Activated naive CD4-positive, alpha-beta T cell treated with Interleukin-2 at 50 U/mL for 16 hours (primary cell): Measurements from ENCODE around the gene KIRREL3.

ENCODE experiments used
- DNase-seq: peaks from one replicate; pipeline ENCODE4 v3.0.0-alpha.2; 2020

Gene KIRREL3

DNA sequence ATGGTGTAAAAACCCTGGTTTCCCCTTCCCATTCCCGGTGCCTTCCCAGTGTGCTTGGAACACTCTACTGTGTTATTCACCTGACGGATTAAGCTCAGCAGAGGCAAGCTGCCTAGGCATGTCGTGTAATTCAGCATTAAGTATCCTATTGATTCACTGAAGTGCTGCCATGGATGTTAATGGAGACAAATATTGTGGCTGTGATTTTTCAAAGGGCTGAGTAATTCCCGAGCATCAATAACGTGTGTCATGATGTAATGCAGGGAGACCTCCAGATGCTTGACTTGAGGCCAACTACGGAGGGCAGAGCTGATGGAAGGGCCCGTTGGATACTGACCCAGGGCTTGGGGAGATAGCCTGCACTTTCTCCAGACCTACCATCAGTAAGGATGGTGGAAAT lies 376.1 kb downstream of the KIRREL3 start:
- no peak for DNase-seq

DNA sequence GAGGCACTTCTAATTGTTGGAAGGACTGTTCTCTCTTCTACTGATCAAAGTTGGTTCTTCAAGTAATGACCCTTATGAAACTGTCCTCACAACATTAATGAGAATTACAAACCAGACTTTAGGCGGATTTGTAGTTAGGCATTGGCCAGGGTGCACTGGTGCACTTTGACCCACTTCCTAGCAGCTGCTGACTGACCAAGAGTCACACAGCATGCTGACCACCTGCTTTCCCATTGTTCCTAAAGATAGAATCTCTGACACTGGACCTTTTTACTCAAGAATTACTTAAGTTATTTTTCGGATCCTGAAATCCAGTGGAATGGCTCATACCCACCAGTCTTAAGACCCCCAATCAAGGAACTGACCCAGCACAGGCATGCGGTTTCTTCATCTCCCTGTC lies 381.1 kb downstream of the KIRREL3 start:
- no peak for DNase-seq

DNA sequence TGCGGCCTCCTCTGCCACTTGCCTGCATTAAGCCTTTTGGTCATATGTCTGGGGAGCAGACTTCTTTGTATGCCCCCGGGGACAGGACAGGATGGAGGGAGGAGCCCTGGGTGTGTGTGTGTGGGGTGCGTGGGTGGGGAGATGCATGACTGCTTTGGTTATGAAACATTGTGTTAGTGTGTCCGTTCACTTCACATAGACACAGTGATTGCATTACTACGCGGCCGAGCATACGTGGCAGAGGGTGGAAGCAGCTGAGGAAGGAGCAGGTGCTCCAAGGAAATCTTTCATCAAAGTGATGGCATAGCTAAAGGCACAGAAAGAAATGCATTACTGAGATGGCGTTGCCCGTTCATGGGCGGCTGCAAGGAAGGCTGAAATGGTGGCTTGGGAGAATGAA lies 384.7 kb downstream of the KIRREL3 start:
- no peak for DNase-seq

DNA sequence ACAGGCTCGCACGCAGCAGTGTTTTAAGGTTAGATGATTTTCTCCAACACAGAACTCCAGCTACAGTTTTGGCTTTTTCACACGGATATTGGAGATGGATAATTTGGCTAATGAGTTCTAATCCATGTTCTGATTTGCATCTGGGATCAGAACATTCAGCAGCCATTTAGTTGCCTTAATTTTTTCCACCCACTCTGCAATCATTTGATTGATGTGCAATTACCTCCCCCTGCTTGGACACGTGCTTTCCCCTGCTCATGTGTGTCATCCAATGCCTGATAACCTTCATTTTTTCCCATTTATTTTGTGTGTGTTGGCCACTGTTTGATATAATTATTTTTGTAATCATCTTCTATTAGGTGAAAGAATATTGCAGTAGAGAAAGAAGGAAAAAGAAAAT lies 387.3 kb downstream of the KIRREL3 start:
- no peak for DNase-seq

DNA sequence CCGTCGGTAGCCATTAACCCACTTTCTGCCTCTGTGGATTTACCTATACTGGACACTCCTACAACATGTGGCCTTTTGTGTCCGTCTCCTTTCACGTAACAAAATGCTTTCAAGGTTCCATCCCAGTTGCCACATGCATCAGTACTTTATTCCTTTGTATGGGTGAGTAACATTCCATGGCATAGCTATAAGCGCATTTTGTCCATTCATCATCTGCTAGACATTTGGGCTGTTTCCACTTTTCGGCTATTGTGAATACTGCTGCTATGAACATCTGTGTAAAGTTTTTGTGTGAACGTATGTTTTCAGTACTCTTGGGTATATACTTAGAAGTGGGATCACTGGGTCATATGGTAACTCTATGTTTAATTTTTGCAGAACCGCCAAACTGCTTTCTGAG lies 387.9 kb downstream of the KIRREL3 start:
- no peak for DNase-seq

DNA sequence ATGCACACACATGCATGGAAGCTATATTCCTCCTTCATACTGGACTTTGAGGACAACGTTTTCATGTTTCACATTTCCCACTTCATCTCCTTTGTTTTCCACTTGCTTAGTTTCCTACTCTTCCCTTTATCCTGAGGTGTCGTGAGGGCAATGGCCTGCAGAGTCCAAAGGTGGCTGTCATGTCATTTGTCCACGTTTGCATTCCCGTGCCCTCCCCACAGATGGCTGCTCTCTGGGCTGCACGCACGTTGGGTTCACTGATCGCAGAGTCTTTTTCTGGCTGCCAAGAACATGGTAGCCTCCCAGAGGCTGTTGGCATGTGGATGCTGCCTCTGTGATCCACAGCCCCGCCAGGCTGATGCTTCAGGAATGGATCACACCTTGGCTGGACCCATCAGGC lies 389.1 kb downstream of the KIRREL3 start:
- no peak for DNase-seq

DNA sequence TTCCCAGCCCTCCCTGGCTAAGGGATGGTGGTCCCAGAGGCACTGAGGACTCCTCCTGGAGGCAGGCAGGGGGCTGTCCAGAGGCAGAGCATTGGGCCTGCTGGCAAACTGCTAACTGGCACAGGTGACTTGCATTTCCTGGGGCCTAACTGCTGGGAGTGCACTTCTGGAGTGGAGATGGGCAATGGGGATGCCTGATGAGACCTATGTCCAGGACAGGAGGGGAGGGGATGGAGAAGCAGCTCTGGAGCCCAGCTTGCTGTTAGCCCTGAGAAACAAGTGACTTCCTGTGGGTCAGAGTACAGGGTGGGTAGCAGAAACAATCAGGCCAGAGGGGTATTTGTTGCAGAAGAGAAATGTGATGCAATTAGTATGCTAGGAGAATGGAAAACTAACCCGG lies 391.9 kb downstream of the KIRREL3 start:
- DNase-seq, result no peak

DNA sequence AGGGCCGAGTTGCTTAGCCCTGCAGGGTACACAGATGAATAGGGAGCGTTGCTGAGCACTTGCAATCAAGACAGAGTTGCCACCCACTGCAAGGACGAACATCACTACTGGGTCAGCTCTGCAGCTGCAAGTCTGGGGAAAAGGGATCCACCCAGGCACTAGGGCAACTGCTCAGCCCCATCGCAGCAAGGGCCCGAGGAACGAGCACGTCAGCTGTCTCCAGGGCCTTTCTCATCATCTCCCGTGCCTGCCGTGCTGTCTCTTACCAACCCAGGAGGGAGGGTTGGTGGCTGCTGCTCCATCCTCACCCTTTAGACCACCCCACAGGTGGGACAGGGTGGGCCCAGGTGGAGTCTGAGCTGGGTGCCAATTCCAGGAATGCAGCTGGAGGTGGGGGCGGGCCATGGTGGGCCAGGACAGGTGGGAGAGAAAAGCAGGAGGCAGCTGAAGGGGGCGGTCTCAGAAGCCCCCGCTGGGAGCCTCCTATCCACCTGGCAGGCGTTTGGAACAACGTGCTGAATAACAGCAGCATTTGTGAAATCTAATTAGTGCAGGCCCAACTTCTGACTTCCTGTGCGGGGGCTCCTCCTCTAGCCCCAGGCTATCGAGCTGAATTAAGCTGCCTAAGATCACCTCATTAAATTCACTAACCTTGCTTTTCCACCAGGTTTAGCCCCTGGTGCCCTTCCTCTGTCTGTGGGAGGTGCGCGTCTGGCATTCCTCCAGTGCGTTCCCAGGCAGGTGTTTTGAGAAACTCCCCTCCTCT lies 392.6 kb downstream of the KIRREL3 start:
- no peak for DNase-seq

DNA sequence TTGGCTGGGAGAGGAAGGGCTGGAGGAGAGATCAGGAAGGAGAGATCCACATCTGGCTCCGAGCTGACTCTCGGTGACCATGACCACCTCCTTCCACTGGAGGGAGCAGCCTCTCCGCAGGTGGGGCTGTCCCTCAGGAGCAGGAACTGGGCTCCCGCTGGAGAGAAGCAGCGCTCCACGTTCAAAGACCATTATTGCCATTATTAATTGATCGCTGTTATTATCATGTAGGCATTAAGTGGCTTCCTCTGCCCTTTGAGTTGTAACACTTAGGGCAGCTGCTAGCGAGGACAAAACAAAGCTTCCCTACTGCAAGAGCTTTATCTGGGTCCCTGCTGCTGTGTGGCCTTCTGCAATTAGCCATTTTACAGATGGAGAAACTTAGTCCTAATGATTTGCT lies 393.2 kb downstream of the KIRREL3 start:
- DNase-seq, result no peak

DNA sequence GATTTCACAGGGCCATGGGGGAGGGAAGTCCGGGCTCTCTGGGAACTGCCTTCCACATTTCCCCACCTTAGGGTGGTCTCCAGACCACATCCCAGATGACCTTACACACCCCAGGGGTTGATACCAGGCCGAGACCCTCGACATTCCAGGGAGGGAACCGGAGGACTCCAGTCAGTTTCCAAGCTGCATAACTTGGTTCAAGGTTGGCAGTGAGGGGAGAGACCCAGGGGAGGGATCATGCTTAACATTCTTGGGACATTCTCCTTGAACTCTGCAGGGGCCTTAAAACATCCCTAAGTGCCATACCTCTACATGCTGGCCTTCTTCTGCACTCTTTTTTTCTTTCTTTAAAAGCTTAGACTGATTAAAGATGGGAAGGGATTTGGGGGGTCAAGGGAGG lies 394.1 kb downstream of the KIRREL3 start:
- no peak for DNase-seq

DNA sequence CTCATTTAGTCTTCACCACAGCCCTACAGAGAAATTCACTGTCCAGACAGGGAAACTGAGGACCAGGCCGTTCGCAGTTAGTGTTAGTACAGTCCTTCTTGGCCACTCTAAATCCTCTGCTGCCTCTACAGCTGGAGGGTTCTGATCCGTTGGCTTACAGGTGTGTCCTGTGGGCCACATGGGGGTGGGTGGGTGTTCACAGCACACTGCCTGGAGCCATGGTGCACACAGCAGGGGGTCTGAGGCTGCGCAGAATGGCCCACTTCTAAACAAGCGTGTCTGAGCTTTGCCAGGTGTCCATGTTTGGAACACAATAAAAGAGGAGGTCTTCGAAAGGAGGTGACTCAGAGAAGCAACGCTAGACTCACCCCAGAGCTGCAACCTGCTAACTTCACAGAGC lies 396.1 kb downstream of the KIRREL3 start:
- no peak for DNase-seq

DNA sequence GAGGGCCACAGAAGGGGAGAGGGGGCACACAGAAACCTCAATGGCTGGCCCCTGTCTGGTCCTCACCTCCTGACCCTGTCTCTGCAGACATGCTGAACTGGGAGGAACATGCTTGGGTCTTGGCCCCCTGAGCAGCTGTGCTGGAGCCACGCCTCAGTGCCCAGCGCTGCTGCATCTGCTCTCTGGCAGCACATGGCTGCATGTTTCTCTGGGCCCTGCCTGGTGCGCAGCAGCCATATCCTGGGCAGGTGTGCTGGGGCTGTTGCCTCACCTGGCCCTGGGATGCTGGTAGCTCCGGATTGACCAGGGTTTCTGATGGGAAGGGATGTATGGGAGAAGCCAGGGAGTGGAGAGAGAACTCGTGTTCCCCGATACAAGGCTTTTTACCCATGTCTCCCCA lies 397.1 kb downstream of the KIRREL3 start:
- no peak for DNase-seq

DNA sequence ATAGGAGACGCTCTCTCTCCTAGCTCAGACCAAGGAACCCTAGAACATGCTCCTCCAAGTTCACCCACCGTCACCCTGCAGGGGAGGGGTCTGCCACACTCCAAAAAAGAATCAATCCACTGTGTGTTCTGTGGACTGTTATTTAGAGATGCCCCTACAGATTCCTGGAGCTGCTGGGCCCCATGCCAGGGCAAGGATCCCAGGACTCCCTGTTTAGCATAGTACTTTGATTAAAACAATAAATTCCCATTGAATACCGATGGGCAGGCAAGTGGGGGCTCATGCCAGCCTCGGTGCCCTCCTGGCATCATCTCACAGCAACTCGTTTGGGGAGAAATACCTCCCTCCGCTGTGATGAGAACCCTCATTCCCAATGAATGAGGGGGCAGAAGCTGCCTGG lies 397.6 kb downstream of the KIRREL3 start:
- no peak for DNase-seq

DNA sequence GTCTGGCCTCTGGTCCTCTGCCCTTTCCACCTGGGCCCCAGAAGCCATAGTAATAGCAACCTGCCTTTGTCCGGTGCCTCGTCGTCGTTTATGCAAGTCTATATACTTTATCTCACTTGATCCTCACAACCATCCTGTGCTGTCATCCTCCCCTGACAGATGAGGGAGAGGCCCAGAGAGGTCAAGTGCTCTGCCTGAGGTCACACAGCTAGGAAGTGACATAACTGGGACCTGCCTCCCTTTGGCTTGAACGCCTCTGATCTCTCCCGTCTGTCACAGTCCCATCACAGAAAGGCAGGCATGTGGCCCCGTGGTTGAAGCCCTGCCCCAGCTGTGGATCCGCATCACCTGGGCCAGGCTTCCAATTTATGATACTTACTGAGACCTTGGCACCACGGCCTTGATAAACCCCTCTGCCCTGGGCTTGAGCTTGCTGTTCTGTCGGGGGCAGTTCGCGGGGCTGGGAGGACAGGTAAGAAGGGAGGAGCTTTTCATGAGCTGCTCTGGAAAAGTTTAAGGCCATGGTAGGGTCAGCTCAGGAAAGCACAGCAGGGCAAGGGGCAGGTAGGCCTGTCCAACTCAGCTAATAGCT lies 398.1 kb downstream of the KIRREL3 start:
- no peak for DNase-seq

DNA sequence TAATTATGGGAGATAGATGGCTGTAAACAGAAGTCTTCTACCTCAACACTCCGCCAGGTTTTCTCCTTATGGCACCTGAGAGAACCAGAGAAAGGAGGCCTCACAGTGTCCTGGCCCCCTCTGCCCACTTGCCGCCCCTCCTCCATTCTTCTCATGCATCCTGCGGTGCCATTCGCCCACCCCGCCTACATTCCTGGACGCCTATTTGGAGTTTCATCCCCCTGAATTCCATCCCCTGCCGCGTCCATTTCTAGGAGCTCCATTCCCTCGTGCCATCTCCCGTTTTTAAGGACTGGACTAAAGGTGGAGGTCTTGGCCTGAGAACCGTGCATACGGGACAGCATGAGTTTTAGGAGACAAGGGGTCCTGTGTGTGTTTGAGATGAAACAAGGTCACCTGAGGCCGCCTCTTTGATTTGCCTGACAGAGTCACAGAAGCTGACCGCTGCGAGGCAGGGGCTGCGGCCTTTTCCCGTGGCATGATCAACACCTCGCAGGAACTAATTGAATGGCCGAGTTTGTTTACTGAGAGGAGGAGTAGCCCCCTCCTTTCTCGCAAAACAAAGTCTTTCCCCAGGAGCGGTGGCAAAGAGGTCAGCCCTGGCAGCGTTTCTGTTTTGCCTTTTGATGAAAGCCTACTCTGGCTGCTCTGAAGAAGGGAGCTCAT lies 398.9 kb downstream of the KIRREL3 start:
- DNase-seq, result no peak

DNA sequence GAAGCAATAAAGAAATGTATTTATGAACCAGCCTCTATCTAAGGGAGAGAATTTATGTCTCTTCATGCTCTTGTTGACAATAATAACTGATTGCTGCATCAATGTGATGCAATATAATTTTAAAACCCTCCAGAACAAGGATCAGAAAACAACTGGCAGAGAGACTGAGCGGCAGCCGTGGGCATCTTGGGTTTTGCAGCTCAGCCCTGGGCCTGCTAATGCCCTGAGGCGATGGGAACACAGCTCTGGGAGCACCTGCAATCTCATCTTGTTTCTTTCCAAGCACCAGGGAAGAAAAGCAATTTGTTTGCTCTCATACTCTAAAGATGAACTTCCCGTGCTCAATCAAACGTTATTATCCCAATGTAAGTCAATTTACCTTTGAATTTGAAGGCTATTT lies 399.4 kb downstream of the KIRREL3 start:
- DNase-seq, result no peak

DNA sequence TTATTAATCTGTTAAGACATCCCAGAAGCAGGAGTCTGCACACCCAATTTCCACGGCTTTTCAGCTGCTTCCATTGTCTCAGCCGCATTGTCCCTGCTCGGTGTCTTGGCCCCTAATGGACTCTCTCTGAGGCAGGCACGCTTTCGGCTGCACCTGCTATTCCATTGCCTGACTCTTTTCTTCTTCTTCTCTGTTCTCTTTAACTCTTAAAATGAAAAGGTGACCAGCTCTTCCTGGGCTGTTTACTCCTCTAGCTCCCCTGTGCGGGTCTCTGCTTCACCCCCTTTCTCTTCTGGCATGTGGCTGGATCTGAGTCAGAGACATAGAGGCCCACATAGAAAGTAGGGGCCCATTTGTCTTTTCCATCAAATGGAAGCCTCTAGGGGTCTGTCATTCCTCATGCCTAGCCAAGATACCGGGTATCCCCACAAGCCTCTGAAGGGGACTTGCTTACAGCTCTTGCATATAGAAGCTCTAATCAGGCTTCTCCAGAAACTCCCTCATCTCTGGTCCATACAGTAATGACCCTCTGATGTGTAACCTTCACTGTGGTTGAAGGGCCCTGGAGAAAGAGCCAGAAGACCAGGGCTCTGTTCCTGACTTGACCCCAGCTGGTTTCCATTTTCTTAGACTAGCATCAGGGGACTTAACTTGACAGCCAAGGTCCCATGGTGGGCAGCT lies 401.2 kb downstream of the KIRREL3 start:
- no peak for DNase-seq

DNA sequence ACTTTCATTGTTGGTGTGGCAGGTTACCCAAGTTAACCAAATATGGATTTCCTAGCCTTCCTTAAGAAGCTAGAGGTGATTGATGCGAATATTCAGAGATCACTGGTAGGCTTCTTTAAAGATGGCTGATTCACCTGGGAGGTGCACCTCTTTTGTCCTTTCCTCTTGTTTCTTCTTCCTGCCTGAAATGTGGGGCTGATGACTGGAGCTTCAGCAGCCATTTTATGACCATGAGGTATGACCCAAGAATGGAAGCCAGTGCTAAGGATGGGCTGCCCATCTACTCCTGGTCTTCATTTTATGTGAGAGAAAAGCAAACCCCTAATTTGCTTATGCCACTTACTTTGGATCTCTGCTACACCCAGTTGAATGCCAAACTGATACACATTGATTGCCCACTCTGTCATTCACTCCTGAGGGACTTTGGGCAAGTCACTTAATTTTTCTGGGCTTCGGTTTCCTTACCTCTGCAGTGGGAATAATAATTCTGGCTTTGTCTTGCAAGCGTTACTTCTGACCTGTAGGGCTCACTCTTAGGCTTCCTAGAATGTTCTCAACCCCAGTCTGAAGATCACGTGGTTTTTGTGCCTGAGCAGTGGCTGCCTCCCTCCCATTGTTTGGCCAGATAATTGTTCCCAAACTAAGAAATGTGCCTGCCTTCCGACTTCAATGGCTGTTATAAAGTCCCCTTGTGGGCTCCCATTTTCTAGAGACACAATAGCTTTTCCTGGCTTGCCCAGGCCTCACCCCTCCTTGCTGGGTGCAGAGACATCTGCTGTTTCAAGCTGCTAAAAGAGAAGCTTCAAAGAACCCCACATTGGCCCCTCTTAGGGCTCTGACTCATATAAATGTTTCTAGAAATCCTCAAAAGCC lies 402.0 kb downstream of the KIRREL3 start:
- no peak for DNase-seq

DNA sequence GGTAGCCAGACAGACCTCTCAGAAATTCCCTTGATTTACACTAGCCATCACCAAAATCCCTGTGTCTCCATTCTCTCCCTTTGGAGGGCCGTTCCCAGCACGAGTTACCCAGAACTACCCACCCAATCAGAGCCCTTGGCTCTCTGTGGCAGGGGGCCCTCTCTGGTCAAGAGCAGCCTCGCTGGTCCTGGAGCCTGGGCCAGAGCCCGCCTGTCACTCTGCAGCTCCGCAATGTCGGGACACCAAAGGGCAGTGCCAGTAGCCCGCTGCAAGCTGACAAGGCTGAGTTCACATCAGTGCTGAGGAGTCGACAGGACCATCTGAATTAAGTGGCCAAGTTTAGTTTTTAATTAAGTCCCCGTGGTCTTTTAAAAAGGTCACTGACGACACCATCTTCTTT lies 403.5 kb downstream of the KIRREL3 start:
- DNase-seq, result no peak

DNA sequence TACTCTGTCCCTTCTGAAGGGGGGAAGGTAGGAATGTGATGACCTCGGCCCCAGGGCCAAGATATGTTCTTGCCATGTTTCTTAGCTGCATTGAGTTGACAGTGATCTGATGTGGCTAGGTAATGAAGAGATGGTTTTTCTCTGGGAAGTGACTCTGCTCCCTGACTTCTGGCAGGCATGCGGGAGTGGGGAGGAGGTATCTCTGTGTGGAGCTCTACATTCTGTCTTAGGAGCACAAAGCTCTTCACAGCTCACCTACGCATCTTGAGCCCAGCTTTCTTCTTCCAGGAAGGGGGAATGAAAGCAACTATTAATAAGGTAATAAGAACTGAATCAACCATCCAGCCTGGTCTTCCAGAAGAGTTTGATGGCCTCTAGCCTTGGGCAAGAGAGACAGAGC lies 404.1 kb downstream of the KIRREL3 start:
- no peak for DNase-seq

DNA sequence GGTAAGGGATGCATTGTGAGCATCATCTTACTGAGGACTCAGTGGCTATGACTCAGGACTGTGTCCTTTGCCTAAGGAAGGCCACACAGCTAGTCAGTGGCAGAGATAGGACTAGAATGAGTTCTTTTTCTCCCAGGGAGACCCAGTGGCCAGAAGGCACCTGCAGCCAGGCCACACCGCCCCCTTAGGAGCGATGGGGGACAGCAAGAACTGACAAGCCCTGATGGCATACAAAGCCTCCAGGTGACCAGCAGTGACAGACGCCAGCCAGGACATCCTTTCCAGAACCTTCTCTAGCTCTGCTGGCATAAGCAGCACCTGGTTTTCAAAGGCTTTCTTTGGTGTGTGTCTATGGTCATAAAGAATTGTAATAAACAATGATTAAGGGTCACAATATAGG lies 405.0 kb downstream of the KIRREL3 start:
- no peak for DNase-seq

DNA sequence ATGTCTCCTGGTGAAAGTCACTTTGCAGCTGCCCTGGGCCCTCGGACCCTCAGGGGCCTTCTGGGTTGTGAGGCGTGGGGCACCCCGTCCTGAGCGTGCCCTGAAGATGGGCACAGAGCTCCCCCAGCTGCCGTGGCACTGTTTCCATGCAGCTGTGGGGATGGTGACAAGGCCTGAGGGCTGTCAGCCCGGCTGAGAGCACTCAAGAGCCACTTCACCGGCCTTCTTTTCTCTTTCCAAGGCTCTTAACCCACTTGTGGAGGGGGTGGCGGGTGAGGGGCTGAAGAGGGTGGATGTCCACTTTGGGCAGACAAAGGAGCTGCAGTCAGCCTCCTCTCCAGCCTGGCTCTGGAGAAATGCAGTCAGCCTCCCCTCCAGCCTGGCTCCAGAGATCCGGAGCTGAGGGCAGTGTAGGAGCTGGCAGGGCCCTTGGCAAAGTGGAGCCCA lies 405.6 kb downstream of the KIRREL3 start:
- no peak for DNase-seq
